ENCODE measurements around the gene RAB5IF. TPM values are rescaled to one million over a fixed set of nuclear protein-coding genes. Genes with fewer than 3 reads are reported as not detected.

Gene RAB5IF
- total RNA-seq, 1 donor: 59.7 TPM

DNA sequence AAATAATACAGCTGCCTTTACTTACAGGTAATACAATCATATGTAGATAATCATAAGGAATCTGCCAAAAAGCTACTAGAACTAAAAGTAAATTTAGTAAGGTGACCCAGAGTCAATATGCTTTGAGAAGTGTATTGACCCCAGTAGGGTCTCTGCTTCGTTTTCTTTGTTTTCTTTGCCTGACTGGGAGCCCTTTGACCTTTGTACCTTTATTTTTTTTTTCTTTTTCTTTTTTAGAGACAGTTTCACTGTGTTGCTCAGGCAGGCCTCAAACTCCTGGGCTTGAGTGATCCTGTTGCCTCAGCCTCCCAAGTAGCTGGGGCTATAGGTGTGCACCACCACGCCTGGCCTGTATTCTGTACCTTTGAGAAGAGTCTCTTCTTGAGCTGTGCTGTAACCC, 17.9 kb downstream of the RAB5IF start:
- TF ChIP-seq, protein P1, sequence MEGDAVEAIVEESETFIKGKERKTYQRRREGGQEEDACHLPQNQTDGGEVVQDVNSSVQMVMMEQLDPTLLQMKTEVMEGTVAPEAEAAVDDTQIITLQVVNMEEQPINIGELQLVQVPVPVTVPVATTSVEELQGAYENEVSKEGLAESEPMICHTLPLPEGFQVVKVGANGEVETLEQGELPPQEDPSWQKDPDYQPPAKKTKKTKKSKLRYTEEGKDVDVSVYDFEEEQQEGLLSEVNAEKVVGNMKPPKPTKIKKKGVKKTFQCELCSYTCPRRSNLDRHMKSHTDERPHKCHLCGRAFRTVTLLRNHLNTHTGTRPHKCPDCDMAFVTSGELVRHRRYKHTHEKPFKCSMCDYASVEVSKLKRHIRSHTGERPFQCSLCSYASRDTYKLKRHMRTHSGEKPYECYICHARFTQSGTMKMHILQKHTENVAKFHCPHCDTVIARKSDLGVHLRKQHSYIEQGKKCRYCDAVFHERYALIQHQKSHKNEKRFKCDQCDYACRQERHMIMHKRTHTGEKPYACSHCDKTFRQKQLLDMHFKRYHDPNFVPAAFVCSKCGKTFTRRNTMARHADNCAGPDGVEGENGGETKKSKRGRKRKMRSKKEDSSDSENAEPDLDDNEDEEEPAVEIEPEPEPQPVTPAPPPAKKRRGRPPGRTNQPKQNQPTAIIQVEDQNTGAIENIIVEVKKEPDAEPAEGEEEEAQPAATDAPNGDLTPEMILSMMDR (IDR thresholded peaks at IDR 0.05; ENCODE audit: extremely low read depth, low read depth, low read length): no peak
- Histone ChIP-seq H2AFZ (ENCODE audit: low read length) (no peak overlapping the region), H3K79me2 (ENCODE audit: insufficient read depth, low read length) (no peaks in the 10 kb centered on the region), H3K36me3 (ENCODE audit: insufficient read depth, low read length) (no peaks in the 10 kb centered on the region), H4K20me1 (ENCODE audit: insufficient read depth, low read length) (no peaks in the 10 kb centered on the region), H3K27ac (ENCODE audit: low read depth, low read length) (no peak overlapping the region), H3K4me1 (ENCODE audit: insufficient read depth, low read length) (no peaks in the 10 kb centered on the region), H3K27me3 (ENCODE audit: insufficient read depth, low read length) (no peaks in the 10 kb centered on the region), H3K4me2 (ENCODE audit: insufficient read depth, low read length) (no peak overlapping the region), H3K9me3 (ENCODE audit: low read depth, low read length) (no peaks in the 10 kb centered on the region), H3K4me3 (ENCODE audit: insufficient read depth, low read length) (no peak overlapping the region)
- DNase-seq (ENCODE audit: insufficient read length, low spot score, missing footprints): no peak

- no peak for DNase-seq (ENCODE audit: insufficient read length, low spot score, missing footprints)
- H4K20me1 ChIP-seq (ENCODE audit: insufficient read depth, low read length): no peaks in the 10 kb centered on the region
- no peak overlapping the region for H3K4me3 ChIP-seq (ENCODE audit: insufficient read depth, low read length)
- no peaks in the 10 kb centered on the region for H3K9me3 ChIP-seq (ENCODE audit: low read depth, low read length)
- no peak overlapping the region for H3K4me2 ChIP-seq (ENCODE audit: insufficient read depth, low read length)
- no peaks in the 10 kb centered on the region for H3K36me3 ChIP-seq (ENCODE audit: insufficient read depth, low read length)
- no peak overlapping the region for H3K27ac ChIP-seq (ENCODE audit: low read depth, low read length)
- no peaks in the 10 kb centered on the region for H3K79me2 ChIP-seq (ENCODE audit: insufficient read depth, low read length)
- no peaks in the 10 kb centered on the region for H3K27me3 ChIP-seq (ENCODE audit: insufficient read depth, low read length)
- H2AFZ ChIP-seq (ENCODE audit: low read length): no peak overlapping the region
- TF ChIP-seq, protein P1 (IDR thresholded peaks at IDR 0.05; ENCODE audit: extremely low read depth, low read depth, low read length): no peak
- H3K4me1 ChIP-seq (ENCODE audit: insufficient read depth, low read length): no peaks in the 10 kb centered on the region
These were observed 18.7 kb downstream of the RAB5IF start for GRCh38 chr20:36624068-36624943.

GRCh38 chr20:36624944-36625324, 19.4 kb downstream of the RAB5IF start:
- Histone ChIP-seq H3K27ac (ENCODE audit: low read depth, low read length) (no peak overlapping the region), H4K20me1 (ENCODE audit: insufficient read depth, low read length) (no peaks in the 10 kb centered on the region), H3K79me2 (ENCODE audit: insufficient read depth, low read length) (no peaks in the 10 kb centered on the region), H3K4me2 (ENCODE audit: insufficient read depth, low read length) (no peak overlapping the region), H3K4me1 (ENCODE audit: insufficient read depth, low read length) (no peaks in the 10 kb centered on the region), H2AFZ (ENCODE audit: low read length) (no peak overlapping the region), H3K9me3 (ENCODE audit: low read depth, low read length) (no peaks in the 10 kb centered on the region), H3K36me3 (ENCODE audit: insufficient read depth, low read length) (no peaks in the 10 kb centered on the region), H3K4me3 (ENCODE audit: insufficient read depth, low read length) (no peak overlapping the region), H3K27me3 (ENCODE audit: insufficient read depth, low read length) (no peaks in the 10 kb centered on the region)
- TF ChIP-seq, protein P1 (IDR thresholded peaks at IDR 0.05; ENCODE audit: extremely low read depth, low read depth, low read length): no peak
- DNase-seq (ENCODE audit: insufficient read length, low spot score, missing footprints): no peak

DNA sequence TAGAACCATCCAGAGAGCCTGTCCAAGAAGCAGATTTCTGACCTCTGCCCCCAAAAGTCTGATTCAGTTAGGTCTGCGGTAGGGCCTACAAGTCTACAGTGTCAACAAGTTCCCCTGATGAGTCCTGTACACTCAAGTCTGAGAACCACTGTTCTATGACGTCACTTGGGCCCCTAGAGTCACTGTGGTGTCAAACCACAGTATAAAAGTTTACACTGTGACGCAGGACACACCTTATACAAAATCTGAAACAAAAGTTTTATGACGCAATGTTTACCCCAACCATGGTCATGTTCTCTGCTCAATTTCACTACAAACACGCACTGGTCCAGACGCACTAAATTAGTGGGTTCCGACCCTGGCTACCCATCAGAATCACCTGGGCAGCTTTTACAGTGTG, 22.5 kb downstream of the RAB5IF start:
- no peaks in the 10 kb centered on the region for H3K36me3 ChIP-seq (ENCODE audit: insufficient read depth, low read length)
- H3K4me3 ChIP-seq (ENCODE audit: insufficient read depth, low read length): no peak overlapping the region
- H3K79me2 ChIP-seq (ENCODE audit: insufficient read depth, low read length): no peaks in the 10 kb centered on the region
- no peak overlapping the region for H3K27ac ChIP-seq (ENCODE audit: low read depth, low read length)
- no peak overlapping the region for H3K4me2 ChIP-seq (ENCODE audit: insufficient read depth, low read length)
- no peaks in the 10 kb centered on the region for H3K4me1 ChIP-seq (ENCODE audit: insufficient read depth, low read length)
- DNase-seq (ENCODE audit: insufficient read length, low spot score, missing footprints): no peak
- no peaks in the 10 kb centered on the region for H3K9me3 ChIP-seq (ENCODE audit: low read depth, low read length)
- no peaks in the 10 kb centered on the region for H4K20me1 ChIP-seq (ENCODE audit: insufficient read depth, low read length)
- TF ChIP-seq, protein P1 (IDR thresholded peaks at IDR 0.05; ENCODE audit: extremely low read depth, low read depth, low read length): no peak
- no peak overlapping the region for H2AFZ ChIP-seq (ENCODE audit: low read length)
- H3K27me3 ChIP-seq (ENCODE audit: insufficient read depth, low read length): no peaks in the 10 kb centered on the region
